ENCODE results near the gene ELMOD3. TPM values are rescaled to one million over a fixed set of nuclear protein-coding genes. Genes with fewer than 3 reads are reported as not detected.

The ELMOD3 gene
- total and polyA plus RNA-seq, 9 of the 15 experiments (the other 6 are each of a cell fraction or from before 2014, with no cell fraction given), result 2.7 to 18.7 (median 11.6) TPM

DNA sequence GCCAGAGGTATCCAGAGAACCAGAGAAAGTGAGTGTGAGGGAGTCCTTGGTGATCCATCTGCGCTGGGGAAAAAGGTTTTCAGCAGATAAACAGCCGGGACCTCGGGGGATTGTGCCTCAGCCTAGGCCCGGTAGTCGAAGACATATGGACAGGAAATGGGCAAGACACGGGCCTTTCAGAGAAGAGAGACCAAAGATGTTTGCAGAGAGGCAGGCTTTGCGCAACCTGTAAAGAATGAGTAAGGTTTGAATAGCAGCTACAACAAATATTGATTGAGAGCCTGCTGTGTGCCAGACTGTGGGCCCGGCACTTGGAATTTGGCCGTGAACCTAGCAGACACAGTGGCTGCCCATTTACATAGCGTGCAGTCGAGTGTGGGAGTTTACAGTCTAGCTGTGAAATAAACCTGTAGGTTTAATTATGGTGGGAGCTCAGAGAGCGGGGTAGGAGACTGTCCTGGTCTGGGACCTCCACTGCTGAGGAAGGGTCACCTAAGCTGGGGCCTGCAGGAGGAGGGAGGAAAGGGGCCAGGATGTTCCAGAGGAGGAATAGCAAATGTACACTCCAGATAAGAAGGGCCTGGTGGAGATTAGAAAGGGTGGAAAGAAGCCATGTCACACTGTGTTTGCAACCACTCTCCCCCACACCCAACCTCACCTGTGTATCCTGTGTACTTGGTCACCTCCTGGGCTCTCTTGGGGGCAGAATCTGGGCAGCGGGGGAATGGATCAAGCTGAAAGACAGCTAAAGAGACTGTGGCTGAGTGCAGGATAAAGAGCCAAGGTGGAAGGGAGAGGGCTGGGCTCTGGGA lies 66.9 kb downstream of the ELMOD3 start (continued):
- TF ChIP-seq ARID3A (IDR thresholded peaks at IDR 0.05; ENCODE audit: borderline replicate concordance, low read depth, low read length), result no peak
- no peak for TF ChIP-seq BRD4 (IDR thresholded peaks at IDR 0.05)
- no peak for TF ChIP-seq ZNF124 (CRISPR knock-in tag; IDR thresholded peaks at IDR 0.05)
- no peak for TF ChIP-seq NBN (IDR thresholded peaks at IDR 0.05; ENCODE audit: low read depth)
- TF ChIP-seq MIER1 (IDR thresholded peaks at IDR 0.05; ENCODE audit: low read depth), result no peak
- no peak for TF ChIP-seq BCOR (IDR thresholded peaks at IDR 0.05)
- no peak for TF ChIP-seq NR2C1 (IDR thresholded peaks at IDR 0.05)
- no peak; the same call in 1 of the 2 replicates for TF ChIP-seq NR2C1 (tag; IDR thresholded peaks at IDR 0.05)
- TF ChIP-seq EP300 (IDR thresholded peaks at IDR 0.05; ENCODE audit: low read length), result peak; percentile 86; the same call in 1 of the 2 replicates
- no peak for TF ChIP-seq HNRNPK (IDR thresholded peaks at IDR 0.05; ENCODE audit: low read depth, low read length, poor library complexity, severe bottlenecking)
- no peak for TF ChIP-seq TSC22D4 (tag; IDR thresholded peaks at IDR 0.05)
- no peak for TF ChIP-seq MED1 (CRISPR knock-in tag; IDR thresholded peaks at IDR 0.05; ENCODE audit: borderline replicate concordance)
- TF ChIP-seq, protein P1, sequence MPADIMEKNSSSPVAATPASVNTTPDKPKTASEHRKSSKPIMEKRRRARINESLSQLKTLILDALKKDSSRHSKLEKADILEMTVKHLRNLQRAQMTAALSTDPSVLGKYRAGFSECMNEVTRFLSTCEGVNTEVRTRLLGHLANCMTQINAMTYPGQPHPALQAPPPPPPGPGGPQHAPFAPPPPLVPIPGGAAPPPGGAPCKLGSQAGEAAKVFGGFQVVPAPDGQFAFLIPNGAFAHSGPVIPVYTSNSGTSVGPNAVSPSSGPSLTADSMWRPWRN (IDR thresholded peaks at IDR 0.05; ENCODE audit: low read depth), result no peak
- TF ChIP-seq ZNF639 (CRISPR knock-in tag; conservative IDR thresholded peaks at IDR 0.05 in 1 of 2, IDR thresholded peaks at IDR 0.05 in 1 of 2), result no peak
- TF ChIP-seq ZNF583 (CRISPR knock-in tag; IDR thresholded peaks at IDR 0.05), result 0 out of 2 replicates have a peak, but pooled peaks have one; percentile 24
- TF ChIP-seq SMARCC2 (IDR thresholded peaks at IDR 0.05; ENCODE audit: low read depth), result no peak
- TF ChIP-seq WHSC1 (IDR thresholded peaks at IDR 0.05; ENCODE audit: low read length), result no peak
- peak; percentile 83 for TF ChIP-seq CBFA2T2 (conservative IDR thresholded peaks at IDR 0.05)
- 0 out of 2 replicates have a peak, but pooled peaks have one; percentile 1 for TF ChIP-seq TFE3 (CRISPR knock-in tag; IDR thresholded peaks at IDR 0.05)
- TF ChIP-seq PPARD (CRISPR knock-in tag; IDR thresholded peaks at IDR 0.05), result no peak
- TF ChIP-seq, protein P2, sequence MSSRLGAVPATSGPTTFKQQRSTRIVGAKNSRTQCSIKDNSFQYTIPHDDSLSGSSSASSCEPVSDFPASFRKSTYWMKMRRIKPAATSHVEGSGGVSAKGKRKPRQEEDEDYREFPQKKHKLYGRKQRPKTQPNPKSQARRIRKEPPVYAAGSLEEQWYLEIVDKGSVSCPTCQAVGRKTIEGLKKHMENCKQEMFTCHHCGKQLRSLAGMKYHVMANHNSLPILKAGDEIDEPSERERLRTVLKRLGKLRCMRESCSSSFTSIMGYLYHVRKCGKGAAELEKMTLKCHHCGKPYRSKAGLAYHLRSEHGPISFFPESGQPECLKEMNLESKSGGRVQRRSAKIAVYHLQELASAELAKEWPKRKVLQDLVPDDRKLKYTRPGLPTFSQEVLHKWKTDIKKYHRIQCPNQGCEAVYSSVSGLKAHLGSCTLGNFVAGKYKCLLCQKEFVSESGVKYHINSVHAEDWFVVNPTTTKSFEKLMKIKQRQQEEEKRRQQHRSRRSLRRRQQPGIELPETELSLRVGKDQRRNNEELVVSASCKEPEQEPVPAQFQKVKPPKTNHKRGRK (tag; IDR thresholded peaks at IDR 0.05), result no peak
- no peak for TF ChIP-seq IRF2 (CRISPR knock-in tag; IDR thresholded peaks at IDR 0.05)
- no peak for TF ChIP-seq ELF2 (CRISPR knock-in tag; IDR thresholded peaks at IDR 0.05)

Measured in K562 (cell line).